ENCODE data around the gene QSOX2. TPM values are rescaled to one million over a fixed set of nuclear protein-coding genes. Genes with fewer than 3 reads are reported as not detected.

QSOX2 gene
- polyA plus RNA-seq, 1 experiment, result 14.7 TPM

- CTCF ChIA-PET, result interaction anchor here (1.3 kb wide), 1 partner anchor 20 kb away, joined by 6 read pairs; no protein-coding TSS in a partner anchor
- Histone ChIP-seq H3K9me3 (ENCODE audit: control insufficient read depth, insufficient read depth, low read length) (no peaks in the 10 kb centered on the region; the same call in 1 of the 2 replicates), H3K27me3 (ENCODE audit: control insufficient read depth, insufficient read depth, low read length) (peaks cover 35% of the 10 kb centered on the region), H3K4me3 (ENCODE audit: low read depth, low read length) (no peak overlapping the region), H3K27ac (ENCODE audit: low read depth, low read length) (no peak overlapping the region)
- TF ChIP-seq CTCF (IDR thresholded peaks at IDR 0.05; ENCODE audit: low read depth, low read length), result no peak
- DNase-seq (ENCODE audit: low read depth, low spot score), result no peak
- POLR2A ChIA-PET, result no interaction called here
Measured at GRCh38 chr9:136205707-136205992, 40.0 kb downstream of the QSOX2 start.

- no peak for TF ChIP-seq CTCF (IDR thresholded peaks at IDR 0.05; ENCODE audit: low read depth, low read length)
- ChIA-PET POLR2A (no interaction called here), CTCF (interaction anchor here (0.6 to 1.3 kb wide), 2 partner anchors 21 to 239 kb away, joined by 3 to 6 read pairs; no protein-coding TSS in a partner anchor)
- H3K4me3 ChIP-seq (ENCODE audit: low read depth, low read length), result no peak within 1 kb of the TSS
- DNase-seq (ENCODE audit: low read depth, low spot score), result no peak
- H3K27me3 ChIP-seq (ENCODE audit: control insufficient read depth, insufficient read depth, low read length), result peaks cover 40% of the 10 kb centered on the region
- no peaks in the 10 kb centered on the region; the same call in 1 of the 2 replicates for H3K9me3 ChIP-seq (ENCODE audit: control insufficient read depth, insufficient read depth, low read length)
- no peak within 1 kb of the TSS for H3K27ac ChIP-seq (ENCODE audit: low read depth, low read length)
Measured at GRCh38 chr9:136204838-136205706, 40.5 kb downstream of the QSOX2 start, which contains the start of gene LHX3. TSS of gene LHX3 (minus strand) at chr9:136205128. CDS start at chr9:136205012, 116 bp downstream.

GRCh38 chr9:136204145-136204805 lies 41.3 kb downstream of the QSOX2 start:
- DNase-seq (ENCODE audit: low read depth, low spot score), result no peak
- ChIA-PET POLR2A (no interaction called here), CTCF (interaction anchor here (0.6 kb wide), 1 partner anchor 238 kb away, joined by 3 read pairs; no protein-coding TSS in a partner anchor)
- Histone ChIP-seq H3K9me3 (ENCODE audit: control insufficient read depth, insufficient read depth, low read length) (no peaks in the 10 kb centered on the region; the same call in 1 of the 2 replicates), H3K27ac (ENCODE audit: low read depth, low read length) (no peak overlapping the region), H3K27me3 (ENCODE audit: control insufficient read depth, insufficient read depth, low read length) (peaks cover 47% of the 10 kb centered on the region), H3K4me3 (ENCODE audit: low read depth, low read length) (no peak overlapping the region)
- no peak for TF ChIP-seq CTCF (IDR thresholded peaks at IDR 0.05; ENCODE audit: low read depth, low read length)

- POLR2A ChIA-PET, result no interaction called here
- CTCF ChIA-PET, result no interaction called here
- Histone ChIP-seq H3K4me3 (ENCODE audit: low read depth, low read length) (no peak overlapping the region), H3K27me3 (ENCODE audit: control insufficient read depth, insufficient read depth, low read length) (peaks cover 49% of the 10 kb centered on the region), H3K9me3 (ENCODE audit: control insufficient read depth, insufficient read depth, low read length) (no peaks in the 10 kb centered on the region; the same call in 1 of the 2 replicates), H3K27ac (ENCODE audit: low read depth, low read length) (no peak overlapping the region)
- no peak for DNase-seq (ENCODE audit: low read depth, low spot score)
- no peak for TF ChIP-seq CTCF (IDR thresholded peaks at IDR 0.05; ENCODE audit: low read depth, low read length)
Measured at GRCh38 chr9:136203408-136204144, 42.0 kb downstream of the QSOX2 start.

Measured in AG04450 (cell line).